ENCODE results near the gene CHCHD4.

Gene CHCHD4

DNA sequence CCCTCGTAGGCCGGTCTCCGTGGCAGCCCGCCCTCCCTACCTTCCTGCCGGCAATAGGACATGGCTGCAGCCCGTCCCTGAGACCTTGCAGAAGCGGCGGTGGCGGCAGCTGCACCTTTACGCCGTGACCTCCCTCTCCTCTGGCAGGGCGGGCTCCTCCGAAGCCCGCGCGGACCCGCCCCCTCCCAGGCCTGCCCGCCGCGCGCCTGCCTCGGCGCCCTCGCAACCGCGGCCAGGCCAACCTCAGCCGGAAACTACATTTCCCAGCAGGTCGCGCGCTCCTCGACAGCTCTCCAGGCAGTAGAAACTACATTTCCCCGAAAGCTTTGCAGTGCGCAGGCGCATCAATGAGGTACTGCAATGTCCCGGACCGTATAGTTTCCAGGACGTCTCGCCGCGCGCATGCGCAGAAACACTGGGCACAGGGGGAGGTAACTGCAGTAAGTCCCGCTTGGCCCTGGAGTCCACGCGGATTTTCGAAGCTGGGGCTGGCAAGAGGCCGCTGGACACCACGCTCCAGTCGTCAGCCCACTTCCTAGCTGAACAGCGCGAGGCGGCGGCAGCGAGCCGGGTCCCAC lies at the start of gene CHCHD4, which contains the start of gene TMEM43:
TSS of gene CHCHD4 (minus strand) at position 256 of the 578 bp plus-strand sequence. CDS start at position 62, 194 bp downstream.
TSS of gene TMEM43 (plus strand) at position 438 of the 578 bp plus-strand sequence. CDS start 142 bp downstream, outside the sequence.
- peak; percentile 83 for DNase-seq

DNA sequence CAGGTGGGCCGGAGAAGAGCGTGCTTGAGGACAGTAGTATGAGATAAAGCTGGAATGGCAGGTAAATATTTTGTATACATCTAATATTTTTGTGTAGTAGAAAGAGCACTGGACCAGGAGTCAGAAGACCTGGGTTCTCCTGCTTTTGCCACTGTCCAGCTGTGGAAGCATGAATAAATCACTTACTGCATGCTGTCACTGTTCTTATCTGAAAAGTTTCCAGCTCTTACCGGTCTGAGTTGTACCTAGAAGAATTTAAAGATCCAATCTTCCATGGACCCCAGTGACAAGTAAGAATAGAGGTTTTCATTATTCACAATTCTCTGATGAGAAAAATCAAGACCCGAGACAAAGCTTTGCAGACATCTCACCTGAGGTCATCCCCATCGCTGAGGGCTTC lies 47.8 kb upstream of the CHCHD4 start:
- no peak for DNase-seq

DNA sequence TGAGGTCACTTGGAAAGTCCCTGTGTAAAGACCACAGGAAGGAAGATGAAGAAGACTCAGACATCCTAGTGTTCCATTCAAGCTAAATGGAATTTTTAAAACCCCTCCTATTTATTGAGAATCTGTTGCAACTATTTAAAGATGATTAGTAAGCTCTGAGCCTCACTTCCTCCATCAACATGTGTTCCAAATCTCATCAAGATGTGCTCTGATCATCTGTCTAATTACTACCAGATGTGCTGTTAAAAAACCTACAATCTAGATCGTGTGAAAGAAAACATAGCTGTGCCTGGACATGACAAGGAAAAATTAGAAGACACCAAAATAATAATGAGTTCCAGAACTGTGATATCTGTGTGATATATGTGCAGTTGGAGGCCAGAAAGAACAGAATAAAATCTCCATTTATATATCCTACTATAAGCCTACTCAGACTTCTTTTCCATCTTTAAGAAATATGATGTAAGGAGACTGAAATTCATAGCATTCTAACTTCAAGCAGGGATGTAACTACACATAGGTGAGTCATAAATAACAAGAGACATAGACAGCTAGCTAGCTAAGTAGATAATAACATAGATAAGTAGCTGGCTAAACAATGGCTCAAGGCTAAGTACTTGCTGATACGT lies 46.0 kb upstream of the CHCHD4 start:
- DNase-seq: no peak

DNA sequence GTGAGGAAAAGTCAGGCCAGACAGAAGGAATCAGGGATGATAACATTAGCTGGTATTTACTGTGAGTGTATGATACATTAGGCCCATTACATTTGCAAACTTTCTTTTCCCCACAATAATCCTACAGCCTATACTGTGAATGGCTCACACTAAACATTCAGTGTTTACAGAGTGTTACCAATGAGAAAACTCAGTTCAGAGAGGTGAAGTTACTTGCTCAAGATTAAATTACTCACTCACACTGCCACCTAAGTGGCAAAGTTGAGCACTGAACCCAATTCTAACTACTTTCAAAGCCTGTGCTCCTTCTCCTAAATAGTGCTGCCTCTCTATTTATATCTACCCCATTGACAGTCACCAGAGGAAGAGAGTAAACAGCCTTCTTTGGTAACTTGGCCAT lies 45.2 kb upstream of the CHCHD4 start:
- DNase-seq: no peak

- no peak for DNase-seq
These were observed 44.8 kb upstream of the CHCHD4 start for GRCh38 chr3:14169435-14169834.

GRCh38 chr3:14166877-14167603 lies 42.4 kb upstream of the CHCHD4 start:
- no peak for DNase-seq

DNA sequence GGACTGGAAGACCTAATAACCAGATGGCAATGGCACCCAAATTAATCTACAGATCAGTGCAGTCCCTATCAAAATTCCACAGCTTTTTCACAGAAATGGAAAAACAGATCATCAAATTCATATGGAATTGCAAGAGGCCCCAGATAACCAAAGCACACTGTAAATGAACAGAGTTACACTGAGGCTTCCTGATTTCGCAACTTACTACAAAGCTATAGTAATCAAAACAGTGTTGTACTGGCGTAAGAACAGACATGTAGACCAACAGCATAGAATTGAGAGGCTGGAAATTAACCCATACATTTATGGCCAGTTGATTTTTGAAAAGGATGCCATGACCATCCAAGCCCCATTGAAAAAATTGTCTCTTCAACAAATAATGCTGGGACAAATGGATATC lies 37.5 kb upstream of the CHCHD4 start:
- DNase-seq: no peak

- DNase-seq: no peak
These were observed 36.6 kb upstream of the CHCHD4 start for GRCh38 chr3:14161282-14161681.

- DNase-seq: no peak
These were observed 34.8 kb upstream of the CHCHD4 start for GRCh38 chr3:14159426-14159825.

DNA sequence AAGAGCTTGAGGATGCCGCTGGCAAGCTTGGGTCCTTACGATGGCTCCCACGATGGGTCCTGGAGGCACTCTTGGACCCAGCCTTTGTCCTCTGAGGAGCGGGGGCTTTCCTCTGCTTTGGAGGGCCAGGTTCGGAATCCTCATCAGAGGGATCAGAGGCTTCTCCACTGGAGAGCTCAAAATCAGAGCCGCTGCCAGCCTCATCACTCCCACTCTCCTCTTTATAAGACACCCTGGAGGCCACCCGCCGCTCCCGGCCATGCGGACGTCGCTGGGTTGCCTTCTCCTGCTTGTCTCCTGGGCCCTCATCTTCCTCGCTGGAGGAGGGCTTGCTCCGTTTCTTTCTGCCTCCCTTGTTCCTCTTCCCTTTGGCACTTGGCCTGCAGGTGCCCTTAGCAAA lies 33.7 kb upstream of the CHCHD4 start:
- DNase-seq: no peak

GRCh38 chr3:14157951-14158350 lies 33.3 kb upstream of the CHCHD4 start:
- DNase-seq: no peak

GRCh38 chr3:14156843-14157561 lies 32.3 kb upstream of the CHCHD4 start:
- DNase-seq: no peak

GRCh38 chr3:14156201-14156600 lies 31.5 kb upstream of the CHCHD4 start:
- DNase-seq: no peak

DNA sequence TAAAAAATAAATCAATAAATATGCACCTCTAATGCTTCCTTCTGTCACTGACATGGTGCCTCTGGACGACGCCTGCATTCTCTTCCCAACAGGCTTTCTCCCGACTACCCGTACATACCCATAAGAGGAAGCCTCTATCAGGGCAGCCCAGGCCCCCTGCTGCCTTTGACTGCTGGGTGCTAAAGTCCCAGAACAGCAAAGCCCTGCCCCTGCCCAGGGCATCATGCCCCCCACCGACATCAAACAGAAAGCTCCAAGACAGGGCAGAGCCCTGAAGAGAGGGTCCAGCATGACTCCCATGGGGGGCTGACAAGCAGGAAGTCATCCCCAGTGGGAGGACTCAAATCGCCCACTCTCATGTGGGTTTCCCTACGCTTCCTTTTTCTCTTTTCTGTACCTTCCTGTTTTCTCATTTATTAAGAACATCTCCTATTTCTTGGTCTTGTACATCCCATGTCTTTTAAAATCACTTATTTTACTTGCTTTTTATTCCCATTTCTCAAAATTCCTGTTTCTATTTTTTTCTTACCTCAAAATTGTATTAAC lies 30.3 kb upstream of the CHCHD4 start:
- no peak for DNase-seq

DNA sequence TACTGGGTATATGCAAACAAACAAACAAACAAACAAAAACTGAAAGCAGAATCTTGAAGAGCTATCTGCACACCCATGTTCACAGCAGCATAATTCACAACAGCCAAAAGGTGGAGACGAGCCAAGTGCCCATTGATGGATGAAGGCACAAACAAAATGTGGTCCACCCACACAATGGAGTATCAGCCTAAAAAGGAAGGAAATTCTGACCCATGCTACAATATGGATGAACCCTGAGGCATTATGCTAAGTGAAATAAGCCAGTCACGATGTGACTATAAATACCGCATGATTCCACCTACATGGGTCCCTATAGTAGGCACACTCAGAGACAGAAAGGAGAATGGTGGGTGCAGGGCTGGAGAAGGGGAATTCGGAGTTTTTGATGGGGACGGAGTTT lies 29.6 kb upstream of the CHCHD4 start:
- no peak for DNase-seq

GRCh38 chr3:14153663-14154062 lies 29.0 kb upstream of the CHCHD4 start:
- DNase-seq: no peak

- no peak for DNase-seq
These were observed 28.3 kb upstream of the CHCHD4 start for GRCh38 chr3:14152963-14153355.

DNA sequence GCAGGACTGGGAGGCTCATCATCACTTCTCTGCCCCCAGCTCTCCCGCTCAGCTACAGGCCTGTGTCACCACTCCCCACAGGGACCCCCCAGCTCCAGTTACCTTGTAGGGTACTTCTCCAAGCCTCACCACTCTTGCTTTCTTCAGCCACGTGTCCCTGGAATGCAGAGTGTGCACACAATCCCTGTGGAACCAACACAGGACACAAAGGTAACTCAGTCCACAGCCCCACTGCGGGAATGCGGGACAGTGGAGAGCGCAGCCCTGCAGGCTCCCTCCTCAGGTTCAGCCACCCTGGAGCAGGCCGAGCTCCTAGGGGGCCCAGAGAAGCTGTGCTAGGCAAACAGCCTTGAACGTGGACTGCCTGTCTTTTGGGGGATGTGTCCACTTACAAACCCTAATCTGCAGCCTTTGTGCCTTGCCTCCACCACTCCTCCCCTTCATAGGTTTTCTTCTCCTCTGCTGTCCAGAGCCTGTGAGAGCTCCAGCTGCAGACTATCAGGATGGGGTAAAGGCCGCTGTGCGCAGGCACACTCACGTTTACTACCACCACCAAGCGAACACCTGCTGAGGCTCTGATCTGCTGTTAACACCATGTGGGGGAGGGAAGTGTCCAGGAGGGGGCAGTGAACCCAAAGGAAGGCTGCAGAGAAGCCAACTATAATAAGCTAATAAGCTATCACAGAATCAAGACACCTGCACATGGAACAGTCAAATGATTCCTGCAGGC lies 27.7 kb upstream of the CHCHD4 start:
- no peak for DNase-seq

DNA sequence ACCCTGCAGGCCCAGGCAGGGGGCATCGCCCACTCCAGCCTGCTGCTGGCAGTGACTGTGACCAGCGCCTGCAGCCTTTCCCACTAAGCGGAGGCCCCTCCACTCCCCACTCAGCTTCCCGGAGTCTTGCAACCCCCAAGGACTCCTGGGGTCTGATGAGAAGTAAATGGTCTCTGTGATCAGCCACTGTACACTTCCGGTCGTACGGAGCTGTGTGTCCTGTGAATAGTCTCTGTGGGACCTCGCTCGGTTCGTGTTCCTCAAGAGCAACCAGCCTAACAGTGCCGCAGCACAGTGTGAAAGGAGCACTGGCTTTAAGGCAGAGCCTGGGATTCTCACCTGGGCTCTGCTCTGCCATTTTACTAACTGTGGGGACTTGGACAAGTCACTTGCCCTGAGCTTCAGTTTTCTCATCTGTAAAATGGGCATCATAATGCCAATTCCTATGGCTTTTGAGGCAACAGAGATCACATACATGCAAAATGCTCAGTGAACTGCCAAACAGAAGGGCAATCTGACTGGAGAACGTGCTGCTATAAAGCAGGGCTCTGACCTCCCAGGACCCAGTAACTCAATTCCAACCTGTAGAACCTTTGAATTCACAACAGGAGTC lies 26.9 kb upstream of the CHCHD4 start:
- DNase-seq: no peak

- DNase-seq: no peak
These were observed 26.0 kb upstream of the CHCHD4 start for GRCh38 chr3:14150491-14151230.

- no peak for DNase-seq
These were observed 25.4 kb upstream of the CHCHD4 start for GRCh38 chr3:14150078-14150477.
